ENCODE measurements around the gene STAT2. TPM values are rescaled to one million over a fixed set of nuclear protein-coding genes. Genes with fewer than 3 reads are reported as not detected.

The STAT2 gene
- total and polyA plus RNA-seq, 9 of the 15 experiments (the other 6 are each of a cell fraction or from before 2014, with no cell fraction given) = 15.5 to 46.9 (median 40.1) TPM

DNA sequence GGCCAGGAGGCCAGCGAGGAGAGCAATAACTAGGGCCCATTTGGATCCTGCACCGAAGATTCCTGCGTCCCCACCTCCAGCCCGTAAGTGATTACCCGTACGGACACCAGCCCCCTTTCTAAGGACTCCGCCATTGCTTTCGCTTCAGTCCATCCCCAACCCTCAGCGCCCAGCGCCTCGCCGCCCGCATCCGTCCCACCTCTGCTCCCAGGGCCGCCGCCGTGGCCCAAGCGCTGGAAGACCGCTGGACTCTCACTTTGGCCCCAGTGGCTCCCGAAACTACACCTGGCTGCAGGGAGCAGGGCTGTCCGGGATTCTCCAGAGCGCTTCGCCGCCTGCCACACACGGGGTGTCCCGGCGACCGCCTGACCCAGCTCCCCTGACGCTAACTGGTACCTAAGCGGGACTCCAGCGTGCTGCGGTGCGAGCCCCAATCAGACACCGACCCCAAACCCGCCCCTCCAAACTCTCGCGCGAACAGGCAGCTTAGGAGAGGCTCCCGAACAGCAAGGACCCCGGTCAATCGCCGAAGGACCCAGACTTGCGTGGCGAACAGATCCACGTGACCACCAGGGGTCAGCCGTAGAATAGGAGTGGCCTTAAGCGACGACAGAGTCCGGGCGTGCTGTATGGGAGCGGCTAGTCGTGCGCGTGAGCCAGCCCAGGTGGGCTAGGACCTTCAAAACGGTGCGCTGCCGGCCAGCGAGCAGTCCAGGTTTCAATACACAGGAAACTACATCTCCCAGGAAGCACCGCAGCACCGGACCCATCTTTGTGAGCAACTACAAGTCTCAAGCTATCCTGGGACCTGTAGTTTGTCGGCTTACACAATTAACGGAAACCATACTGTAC lies 44.1 kb downstream of the STAT2 start, which contains the start of gene CNPY2 (continued):
- TF ChIP-seq, protein P1, sequence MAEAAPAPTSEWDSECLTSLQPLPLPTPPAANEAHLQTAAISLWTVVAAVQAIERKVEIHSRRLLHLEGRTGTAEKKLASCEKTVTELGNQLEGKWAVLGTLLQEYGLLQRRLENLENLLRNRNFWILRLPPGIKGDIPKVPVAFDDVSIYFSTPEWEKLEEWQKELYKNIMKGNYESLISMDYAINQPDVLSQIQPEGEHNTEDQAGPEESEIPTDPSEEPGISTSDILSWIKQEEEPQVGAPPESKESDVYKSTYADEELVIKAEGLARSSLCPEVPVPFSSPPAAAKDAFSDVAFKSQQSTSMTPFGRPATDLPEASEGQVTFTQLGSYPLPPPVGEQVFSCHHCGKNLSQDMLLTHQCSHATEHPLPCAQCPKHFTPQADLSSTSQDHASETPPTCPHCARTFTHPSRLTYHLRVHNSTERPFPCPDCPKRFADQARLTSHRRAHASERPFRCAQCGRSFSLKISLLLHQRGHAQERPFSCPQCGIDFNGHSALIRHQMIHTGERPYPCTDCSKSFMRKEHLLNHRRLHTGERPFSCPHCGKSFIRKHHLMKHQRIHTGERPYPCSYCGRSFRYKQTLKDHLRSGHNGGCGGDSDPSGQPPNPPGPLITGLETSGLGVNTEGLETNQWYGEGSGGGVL (CRISPR knock-in tag; IDR thresholded peaks at IDR 0.05) = no peak
- no peak for TF ChIP-seq SP2 (IDR thresholded peaks at IDR 0.05; ENCODE audit: extremely low read depth, low read depth, low read length, poor library complexity, severe bottlenecking)
- TF ChIP-seq, protein P2, sequence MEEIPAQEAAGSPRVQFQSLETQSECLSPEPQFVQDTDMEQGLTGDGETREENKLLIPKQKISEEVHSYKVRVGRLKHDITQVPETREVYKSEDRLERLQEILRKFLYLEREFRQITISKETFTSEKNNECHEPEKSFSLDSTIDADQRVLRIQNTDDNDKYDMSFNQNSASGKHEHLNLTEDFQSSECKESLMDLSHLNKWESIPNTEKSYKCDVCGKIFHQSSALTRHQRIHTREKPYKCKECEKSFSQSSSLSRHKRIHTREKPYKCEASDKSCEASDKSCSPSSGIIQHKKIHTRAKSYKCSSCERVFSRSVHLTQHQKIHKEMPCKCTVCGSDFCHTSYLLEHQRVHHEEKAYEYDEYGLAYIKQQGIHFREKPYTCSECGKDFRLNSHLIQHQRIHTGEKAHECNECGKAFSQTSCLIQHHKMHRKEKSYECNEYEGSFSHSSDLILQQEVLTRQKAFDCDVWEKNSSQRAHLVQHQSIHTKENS (CRISPR knock-in tag; IDR thresholded peaks at IDR 0.05) = no peak
- TF ChIP-seq SAP30 (IDR thresholded peaks at IDR 0.05; ENCODE audit: borderline replicate concordance, insufficient read depth, low read depth, low read length, poor library complexity, severe bottlenecking) = peak; percentile 53
- 0 out of 2 replicates have a peak, but pooled peaks have one; percentile 24 for TF ChIP-seq ESRRA (IDR thresholded peaks at IDR 0.05; ENCODE audit: borderline replicate concordance, low read depth)
- TF ChIP-seq, protein P3, sequence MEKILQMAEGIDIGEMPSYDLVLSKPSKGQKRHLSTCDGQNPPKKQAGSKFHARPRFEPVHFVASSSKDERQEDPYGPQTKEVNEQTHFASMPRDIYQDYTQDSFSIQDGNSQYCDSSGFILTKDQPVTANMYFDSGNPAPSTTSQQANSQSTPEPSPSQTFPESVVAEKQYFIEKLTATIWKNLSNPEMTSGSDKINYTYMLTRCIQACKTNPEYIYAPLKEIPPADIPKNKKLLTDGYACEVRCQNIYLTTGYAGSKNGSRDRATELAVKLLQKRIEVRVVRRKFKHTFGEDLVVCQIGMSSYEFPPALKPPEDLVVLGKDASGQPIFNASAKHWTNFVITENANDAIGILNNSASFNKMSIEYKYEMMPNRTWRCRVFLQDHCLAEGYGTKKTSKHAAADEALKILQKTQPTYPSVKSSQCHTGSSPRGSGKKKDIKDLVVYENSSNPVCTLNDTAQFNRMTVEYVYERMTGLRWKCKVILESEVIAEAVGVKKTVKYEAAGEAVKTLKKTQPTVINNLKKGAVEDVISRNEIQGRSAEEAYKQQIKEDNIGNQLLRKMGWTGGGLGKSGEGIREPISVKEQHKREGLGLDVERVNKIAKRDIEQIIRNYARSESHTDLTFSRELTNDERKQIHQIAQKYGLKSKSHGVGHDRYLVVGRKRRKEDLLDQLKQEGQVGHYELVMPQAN (IDR thresholded peaks at IDR 0.05; ENCODE audit: borderline replicate concordance) = peak; percentile 73
- no peak for TF ChIP-seq ZNF184 (CRISPR knock-in tag; IDR thresholded peaks at IDR 0.05)
- TF ChIP-seq, protein P4, sequence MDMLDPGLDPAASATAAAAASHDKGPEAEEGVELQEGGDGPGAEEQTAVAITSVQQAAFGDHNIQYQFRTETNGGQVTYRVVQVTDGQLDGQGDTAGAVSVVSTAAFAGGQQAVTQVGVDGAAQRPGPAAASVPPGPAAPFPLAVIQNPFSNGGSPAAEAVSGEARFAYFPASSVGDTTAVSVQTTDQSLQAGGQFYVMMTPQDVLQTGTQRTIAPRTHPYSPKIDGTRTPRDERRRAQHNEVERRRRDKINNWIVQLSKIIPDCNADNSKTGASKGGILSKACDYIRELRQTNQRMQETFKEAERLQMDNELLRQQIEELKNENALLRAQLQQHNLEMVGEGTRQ (CRISPR knock-in tag; IDR thresholded peaks at IDR 0.05) = peak; percentile 80
- peak; percentile 42; the same call in 1 of the 2 replicates for TF ChIP-seq ZNF12 (CRISPR knock-in tag; IDR thresholded peaks at IDR 0.05)
- TF ChIP-seq FOXJ3 (CRISPR knock-in tag; IDR thresholded peaks at IDR 0.05) = no peak
- TF ChIP-seq, protein P5, sequence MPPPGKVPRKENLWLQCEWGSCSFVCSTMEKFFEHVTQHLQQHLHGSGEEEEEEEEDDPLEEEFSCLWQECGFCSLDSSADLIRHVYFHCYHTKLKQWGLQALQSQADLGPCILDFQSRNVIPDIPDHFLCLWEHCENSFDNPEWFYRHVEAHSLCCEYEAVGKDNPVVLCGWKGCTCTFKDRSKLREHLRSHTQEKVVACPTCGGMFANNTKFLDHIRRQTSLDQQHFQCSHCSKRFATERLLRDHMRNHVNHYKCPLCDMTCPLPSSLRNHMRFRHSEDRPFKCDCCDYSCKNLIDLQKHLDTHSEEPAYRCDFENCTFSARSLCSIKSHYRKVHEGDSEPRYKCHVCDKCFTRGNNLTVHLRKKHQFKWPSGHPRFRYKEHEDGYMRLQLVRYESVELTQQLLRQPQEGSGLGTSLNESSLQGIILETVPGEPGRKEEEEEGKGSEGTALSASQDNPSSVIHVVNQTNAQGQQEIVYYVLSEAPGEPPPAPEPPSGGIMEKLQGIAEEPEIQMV (tag; conservative IDR thresholded peaks at IDR 0.05; ENCODE audit: low read depth) = 0 out of 2 replicates have a peak, but pooled peaks have one; percentile 43
- no peak for TF ChIP-seq ZNF764 (CRISPR knock-in tag; IDR thresholded peaks at IDR 0.05; ENCODE audit: low read depth)
- no peak for TF ChIP-seq TAF15 (IDR thresholded peaks at IDR 0.05; ENCODE audit: low read depth, low read length)
- no peak for TF ChIP-seq PHF21A (IDR thresholded peaks at IDR 0.05; ENCODE audit: borderline replicate concordance, low read depth)
- no peak for TF ChIP-seq KAT2B (IDR thresholded peaks at IDR 0.05; ENCODE audit: low read depth, low read length)
- TF ChIP-seq HDAC2 (IDR thresholded peaks at IDR 0.05) = peak; percentile 60; the same call in 1 of the 2 replicates
- no peak for TF ChIP-seq HDAC3 (IDR thresholded peaks at IDR 0.05; ENCODE audit: borderline replicate concordance, partially characterized antibody)
- TF ChIP-seq KLF13 (tag; IDR thresholded peaks at IDR 0.05; ENCODE audit: borderline replicate concordance, low read depth) = no peak

Measured in K562 (cell line).